ENCODE results near the gene BMPR1B.

- TF ChIP-seq CTCF (IDR thresholded peaks at IDR 0.05), result no peak
- no peak for TF ChIP-seq POLR2A (IDR thresholded peaks at IDR 0.05)
Measured at GRCh38 chr4:94925764-94926347, 168.1 kb downstream of the BMPR1B start.

Data from lower leg skin (tissue), 3 donors.